DOHH2 (cell line): ENCODE results near the gene URI1.

Experiments used
- H3F3A ChIP-seq: fragments of 200-600 bp; sonication (generic), shearing (Covaris generic); 2 replicates; pipeline ENCODE4 v1.6.0; 2016; ENCODE audit warnings: antibody characterized with exemption, mild to moderate bottlenecking; ENCODE audit not compliant: control insufficient read depth, insufficient read depth
- H3K27ac ChIP-seq: fragments of 200-600 bp; sonication (generic); 2 replicates; pipeline ENCODE4 v1.5.1; 2014; ENCODE audit warnings: low read depth, mild to moderate bottlenecking, low read length, moderate library complexity
- H3K27me3 ChIP-seq: fragments of 200-600 bp; sonication (generic); 2 replicates; pipeline ENCODE4 v1.6.1; 2014; ENCODE audit warnings: mild to moderate bottlenecking, low read length, mixed read lengths; ENCODE audit not compliant: control insufficient read depth
- H3K36me3 ChIP-seq: fragments of 200-600 bp; sonication (generic); 2 replicates; pipeline ENCODE4 v1.6.1; 2014; ENCODE audit warnings: mild to moderate bottlenecking, low read length, moderate library complexity, mixed read lengths; ENCODE audit not compliant: control insufficient read depth
- H3K4me1 ChIP-seq: fragments of 200-600 bp; sonication (generic); 2 replicates; pipeline ENCODE4 v1.6.1; 2014; ENCODE audit warnings: mild to moderate bottlenecking, low read length, mixed read lengths; ENCODE audit not compliant: control insufficient read depth
- H3K4me2 ChIP-seq: fragments of 200-600 bp; sonication (generic); 2 replicates; pipeline ENCODE4 v1.6.0; 2014; ENCODE audit warnings: mild to moderate bottlenecking, low read length, moderate library complexity
- H3K4me3 ChIP-seq: fragments of 200-600 bp; sonication (generic); 2 replicates; pipeline ENCODE4 v1.5.1; 2014; ENCODE audit warnings: mild to moderate bottlenecking, low read length, mixed read lengths
- H3K79me2 ChIP-seq: fragments of 200-600 bp; sonication (generic); 2 replicates; pipeline ENCODE4 v1.6.1; 2014; ENCODE audit warnings: mild to moderate bottlenecking, low read length, mixed read lengths; ENCODE audit not compliant: control insufficient read depth
- H3K9me2 ChIP-seq: fragments of 200-600 bp; sonication (generic); replicated peaks from 2 replicates; pipeline ENCODE4 v1.6.1; 2014; ENCODE audit warnings: mild to moderate bottlenecking, low read length, mixed read lengths; ENCODE audit not compliant: control insufficient read depth
- H3K9me3 ChIP-seq: fragments of 200-600 bp; sonication (generic); 2 replicates; pipeline ENCODE4 v1.6.1; 2014; ENCODE audit warnings: antibody characterized with exemption, low read length, mixed read lengths; ENCODE audit not compliant: control insufficient read depth, insufficient read depth
- H4K20me1 ChIP-seq: fragments of 200-600 bp; sonication (generic); 2 replicates; pipeline ENCODE4 v1.6.0; 2014; ENCODE audit warnings: low read depth, mild to moderate bottlenecking, antibody characterized with exemption, low read length, moderate library complexity; ENCODE audit not compliant: control insufficient read depth, insufficient read depth
- CTCF ChIP-seq: fragments of 200-600 bp; sonication (generic); IDR thresholded peaks from one replicate; pipeline ENCODE4 v1.5.1; 2014; ENCODE audit warnings: antibody characterized with exemption, mild to moderate bottlenecking, low read depth, low read length; ENCODE audit not compliant: poor library complexity, severe bottlenecking
- EZH2phosphoT487 ChIP-seq: fragments of 200-600 bp; sonication (generic); IDR thresholded peaks from 2 replicates; pipeline ENCODE4 v1.6.1; 2017; ENCODE audit warnings: borderline replicate concordance, mild to moderate bottlenecking, antibody characterized with exemption, low read length, moderate library complexity, mixed read lengths

URI1 gene

GRCh38 chr19:29956855-29957254 is 14.8 kb downstream of the URI1 start:
- H3K27ac ChIP-seq, result no peak overlapping the region
- no peaks in the 10 kb centered on the region for H3K27me3 ChIP-seq
- H3K9me3 ChIP-seq, result no peaks in the 10 kb centered on the region
- TF ChIP-seq CTCF, result no peak
- TF ChIP-seq EZH2phosphoT487, result no peak
- H3K4me1 ChIP-seq, result no peaks in the 10 kb centered on the region; the same call in 1 of the 2 replicates
- H3K4me2 ChIP-seq, result no peak overlapping the region
- no peak overlapping the region for H3K4me3 ChIP-seq
- H4K20me1 ChIP-seq, result no peaks in the 10 kb centered on the region
- H3K79me2 ChIP-seq, result peaks cover 100% of the 10 kb centered on the region
- H3K9me2 ChIP-seq, result no peaks in the 10 kb centered on the region
- H3F3A ChIP-seq, result no peaks in the 10 kb centered on the region
- H3K36me3 ChIP-seq, result peaks cover 9% of the 10 kb centered on the region

GRCh38 chr19:29961311-29961710 is 19.3 kb downstream of the URI1 start:
- TF ChIP-seq CTCF, result no peak
- TF ChIP-seq EZH2phosphoT487, result no peak
- no peaks in the 10 kb centered on the region for H3F3A ChIP-seq

GRCh38 chr19:29962793-29963192 is 20.8 kb downstream of the URI1 start:
- Histone ChIP-seq H3K4me2 (no peak overlapping the region), H3K4me3 (no peak overlapping the region), H3K4me1 (peaks cover 25% of the 10 kb centered on the region), H4K20me1 (peaks cover 24% of the 10 kb centered on the region), H3K9me3 (no peaks in the 10 kb centered on the region), H3F3A (no peaks in the 10 kb centered on the region), H3K79me2 (peaks cover 99% of the 10 kb centered on the region), H3K36me3 (no peaks in the 10 kb centered on the region; the same call in 1 of the 2 replicates), H3K9me2 (no peaks in the 10 kb centered on the region), H3K27ac (no peak overlapping the region), H3K27me3 (no peaks in the 10 kb centered on the region)
- TF ChIP-seq CTCF (no peak), EZH2phosphoT487 (no peak)

More at GRCh38 chr19:29961311-29961710, 19.3 kb downstream of the URI1 start:
- H3K4me3 ChIP-seq, result no peak overlapping the region
- H3K4me2 ChIP-seq, result no peak overlapping the region
- peaks cover 99% of the 10 kb centered on the region for H3K79me2 ChIP-seq
- no peaks in the 10 kb centered on the region for H3K9me2 ChIP-seq
- H3K9me3 ChIP-seq, result no peaks in the 10 kb centered on the region
- H3K27ac ChIP-seq, result no peak overlapping the region
- peaks cover 10% of the 10 kb centered on the region; the same call in 1 of the 2 replicates for H4K20me1 ChIP-seq
- no peaks in the 10 kb centered on the region; the same call in 1 of the 2 replicates for H3K36me3 ChIP-seq
- H3K27me3 ChIP-seq, result no peaks in the 10 kb centered on the region
- peaks cover 12% of the 10 kb centered on the region for H3K4me1 ChIP-seq

- no peaks in the 10 kb centered on the region for H3K27me3 ChIP-seq
- no peak for TF ChIP-seq EZH2phosphoT487
- no peak for TF ChIP-seq CTCF
- no peak overlapping the region for H3K27ac ChIP-seq
- H3K4me2 ChIP-seq, result no peak overlapping the region
- peaks cover 26% of the 10 kb centered on the region for H4K20me1 ChIP-seq
- H3K36me3 ChIP-seq, result no peaks in the 10 kb centered on the region
- H3K9me3 ChIP-seq, result no peaks in the 10 kb centered on the region
- peaks cover 97% of the 10 kb centered on the region for H3K79me2 ChIP-seq
- H3K4me1 ChIP-seq, result peaks cover 25% of the 10 kb centered on the region
- no peaks in the 10 kb centered on the region for H3F3A ChIP-seq
- no peaks in the 10 kb centered on the region for H3K9me2 ChIP-seq
- H3K4me3 ChIP-seq, result no peak overlapping the region
These were observed 21.5 kb downstream of the URI1 start for GRCh38 chr19:29963576-29963975.
